Globus pallidus (tissue), 1 donor: ENCODE measurements around the gene MICU2.

Experiments used
- DNase-seq: peaks from one replicate; pipeline ENCODE4 v3.0.0-alpha.2; 2015; ENCODE audit warnings: low spot score

Gene MICU2

DNA sequence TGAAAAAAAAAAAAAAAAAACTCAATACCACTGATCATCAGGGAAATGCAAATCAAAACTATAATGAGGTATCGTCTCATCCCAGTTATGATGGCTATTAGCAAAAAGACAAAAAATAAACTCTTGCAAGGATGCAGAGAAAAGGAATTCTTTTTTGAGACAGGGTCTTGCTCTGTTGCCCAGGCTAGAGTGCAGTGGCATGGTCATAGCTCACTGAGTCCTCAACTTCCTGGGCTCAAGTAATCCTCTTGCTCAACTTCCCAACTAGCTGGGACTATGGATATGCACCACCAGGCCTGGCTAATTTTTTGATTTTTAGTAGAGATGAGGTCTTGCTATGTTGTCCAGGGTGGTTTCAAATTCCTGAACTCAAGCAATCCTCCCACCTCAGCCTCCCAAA, 59.5 kb downstream of the MICU2 start:
- DNase-seq: no peak

DNA sequence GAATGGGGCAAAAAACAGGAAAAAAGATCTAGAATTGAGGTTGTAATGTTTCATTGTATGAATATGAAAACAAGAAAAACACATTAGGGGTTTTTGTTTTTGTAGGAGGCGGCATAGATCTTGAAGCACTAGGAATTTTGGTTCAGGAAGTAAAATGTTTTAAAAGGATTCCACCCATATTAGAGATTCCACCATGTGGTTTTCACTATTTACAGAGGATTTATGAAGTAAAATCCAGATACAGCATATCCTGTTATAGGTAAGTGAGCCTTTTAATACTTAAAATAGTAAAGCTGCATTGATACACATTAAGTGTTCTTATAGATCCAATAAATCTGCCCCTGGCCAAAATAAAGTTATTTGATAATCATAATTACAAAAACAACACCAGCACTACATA, 61.4 kb downstream of the MICU2 start:
- no peak for DNase-seq

DNA sequence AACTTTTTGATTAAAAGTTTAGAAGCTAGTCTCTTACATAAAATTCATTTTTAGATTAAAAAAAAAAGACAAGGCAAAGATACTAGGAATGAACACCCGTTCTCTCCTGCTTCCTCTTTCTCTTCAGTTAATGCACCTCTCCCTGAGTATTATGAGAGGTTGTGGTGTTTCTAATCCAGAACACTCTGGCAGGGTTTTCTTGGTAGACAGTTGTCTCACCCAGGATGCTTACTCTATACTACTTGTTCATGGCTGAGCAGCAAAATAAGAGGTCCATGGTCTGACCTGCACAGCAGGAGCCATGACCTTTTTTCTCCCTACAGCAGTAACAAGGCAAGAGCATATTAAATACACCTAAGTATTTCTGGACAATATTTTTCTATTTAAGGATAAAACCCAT, 62.0 kb downstream of the MICU2 start:
- no peak for DNase-seq

DNA sequence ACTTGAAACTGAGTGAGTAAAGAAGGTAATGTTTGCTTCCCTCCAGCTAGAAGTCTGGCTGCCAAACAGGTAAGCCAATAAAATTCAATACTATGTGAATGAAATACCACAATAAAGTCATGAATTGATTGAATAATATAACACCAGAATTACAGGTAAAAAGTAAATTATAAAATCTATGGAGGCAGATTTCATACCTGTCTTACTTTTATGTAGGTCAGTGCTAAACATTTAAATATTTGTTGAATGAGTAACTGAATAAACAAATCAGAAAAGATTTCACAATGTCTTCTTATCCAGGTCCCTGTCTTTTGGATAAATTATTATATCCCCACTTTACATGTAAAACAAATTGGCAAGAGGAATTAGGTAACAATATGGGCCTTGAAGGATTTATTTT, 62.7 kb downstream of the MICU2 start:
- no peak for DNase-seq

DNA sequence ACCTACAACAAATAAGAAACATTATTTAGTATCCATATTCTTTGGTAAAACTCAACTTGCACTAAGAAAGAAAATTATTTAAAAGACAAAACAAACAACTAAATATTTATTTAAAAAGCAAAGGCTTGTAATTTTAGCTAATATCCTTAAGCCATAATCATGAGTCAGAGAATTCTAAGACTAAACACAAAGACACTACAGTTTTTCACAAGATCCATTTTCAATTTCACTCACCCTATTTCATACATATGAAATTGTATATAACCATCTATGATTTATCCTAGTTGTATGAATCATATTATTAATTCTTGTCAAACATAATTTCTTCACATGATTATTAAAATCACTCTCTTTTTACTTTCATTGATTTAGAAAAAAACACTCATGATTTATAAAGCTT, 64.3 kb downstream of the MICU2 start:
- DNase-seq: no peak

DNA sequence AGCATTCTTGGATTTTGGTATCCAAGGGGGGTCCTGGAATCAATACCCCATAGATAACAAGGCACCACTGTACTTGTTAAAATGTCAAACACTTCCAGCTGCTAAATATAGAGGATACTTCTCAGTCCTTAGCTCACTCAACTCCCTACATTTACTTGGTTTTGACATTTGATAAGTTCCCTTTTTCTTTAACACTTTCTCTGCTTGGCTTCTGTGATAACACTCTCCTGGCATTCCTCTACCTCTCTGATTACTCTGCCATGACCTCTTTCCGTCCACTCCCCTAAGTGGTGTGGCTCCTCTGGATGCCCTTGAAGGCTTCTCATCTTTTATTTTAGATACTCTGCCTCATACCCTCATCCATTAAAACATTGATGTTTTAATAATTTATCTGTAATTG, 65.2 kb downstream of the MICU2 start:
- DNase-seq: no peak

DNA sequence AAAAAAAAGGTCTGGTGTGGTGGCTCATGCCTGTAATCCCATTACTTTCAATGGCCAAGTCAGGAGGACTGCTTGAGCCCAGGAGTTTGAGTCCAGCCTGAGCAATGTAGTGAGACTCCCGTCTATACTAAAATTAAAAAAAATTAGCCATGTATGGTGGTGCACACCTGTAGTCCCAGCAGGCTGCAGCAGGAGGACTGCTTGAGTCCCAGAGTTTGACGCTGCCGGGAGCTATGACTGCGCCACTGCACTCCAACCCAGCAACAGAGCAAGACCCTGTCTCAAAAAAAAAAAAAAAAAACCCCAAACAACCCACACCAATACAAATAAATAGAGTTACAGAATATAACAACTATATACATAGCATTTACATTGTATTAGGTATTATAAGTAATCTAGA, 65.7 kb downstream of the MICU2 start:
- no peak for DNase-seq

DNA sequence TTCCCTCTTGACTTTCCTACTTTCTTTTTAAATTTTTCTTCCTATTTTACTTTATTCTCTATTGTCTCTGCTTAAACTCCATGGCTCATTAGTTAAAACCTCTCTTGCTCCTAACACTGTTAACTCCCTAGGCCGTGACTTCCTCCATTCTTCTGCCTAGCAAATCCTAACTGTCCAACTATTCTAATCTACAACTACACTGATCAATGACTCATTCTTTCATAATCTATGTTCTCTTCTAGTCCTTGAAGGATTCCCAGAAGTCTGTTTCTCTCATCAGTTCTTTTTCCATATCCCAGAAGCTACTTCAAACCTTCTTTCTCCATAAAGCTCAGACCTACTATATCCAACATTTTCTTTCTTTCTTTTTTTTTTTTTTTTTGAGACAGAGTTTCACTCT, 66.9 kb downstream of the MICU2 start:
- no peak for DNase-seq

DNA sequence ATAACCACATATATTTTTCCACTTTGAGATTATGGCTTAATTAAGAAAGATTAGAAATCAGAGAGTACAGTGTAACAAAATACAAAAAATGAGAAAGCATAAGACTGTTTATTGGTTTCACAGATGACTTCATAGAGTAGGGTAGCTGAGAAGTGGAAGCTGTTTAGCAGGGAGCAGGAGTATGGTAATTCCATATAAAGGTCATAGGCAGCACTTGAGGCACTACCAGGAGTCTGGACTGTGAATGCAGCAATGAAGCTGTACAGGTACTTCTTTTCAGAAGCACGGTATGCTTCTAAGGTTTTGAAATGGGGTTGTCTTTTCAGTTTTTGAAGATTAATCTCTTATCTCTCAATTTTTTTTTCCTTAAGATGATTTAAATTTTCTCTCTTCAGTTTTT, 69.2 kb downstream of the MICU2 start:
- DNase-seq: no peak

DNA sequence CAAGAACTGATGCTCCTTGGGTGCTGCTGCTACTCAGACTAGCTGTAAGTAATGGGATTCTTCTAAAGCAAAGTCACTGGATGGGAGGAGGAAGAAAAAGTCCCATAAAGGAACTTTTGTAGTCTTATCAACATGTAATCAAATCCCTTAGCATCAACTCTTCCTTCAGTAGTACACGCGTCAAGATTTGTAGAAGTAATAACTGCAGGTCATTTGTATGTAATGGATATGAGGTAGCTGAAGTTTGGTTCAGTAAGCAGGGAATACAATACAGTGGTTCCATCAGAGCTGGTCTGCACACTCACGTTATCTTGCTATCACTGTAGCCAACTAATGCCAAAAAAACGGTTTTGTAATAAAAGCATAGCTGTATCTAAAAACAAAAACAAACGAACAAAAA, 72.5 kb downstream of the MICU2 start:
- DNase-seq: no peak

DNA sequence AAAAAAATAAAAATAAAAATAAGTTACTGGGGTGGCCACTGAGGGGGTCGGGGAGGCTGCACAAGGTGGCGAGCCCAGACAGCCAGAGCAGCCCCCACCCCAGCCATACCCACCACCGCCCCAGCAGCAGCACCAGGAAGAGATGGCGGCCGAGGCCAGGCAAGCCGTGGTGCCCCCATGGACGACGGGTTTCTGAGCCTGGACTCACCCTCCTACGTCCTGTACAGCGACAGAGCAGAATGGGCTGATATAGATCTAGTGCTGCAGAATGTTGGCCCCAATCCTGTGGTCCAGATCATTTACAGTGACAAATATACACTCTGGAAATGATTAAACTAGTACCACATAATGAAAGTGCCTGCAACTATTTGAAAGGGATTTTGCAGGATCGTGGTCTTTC, 73.3 kb downstream of the MICU2 start:
- no peak for DNase-seq

DNA sequence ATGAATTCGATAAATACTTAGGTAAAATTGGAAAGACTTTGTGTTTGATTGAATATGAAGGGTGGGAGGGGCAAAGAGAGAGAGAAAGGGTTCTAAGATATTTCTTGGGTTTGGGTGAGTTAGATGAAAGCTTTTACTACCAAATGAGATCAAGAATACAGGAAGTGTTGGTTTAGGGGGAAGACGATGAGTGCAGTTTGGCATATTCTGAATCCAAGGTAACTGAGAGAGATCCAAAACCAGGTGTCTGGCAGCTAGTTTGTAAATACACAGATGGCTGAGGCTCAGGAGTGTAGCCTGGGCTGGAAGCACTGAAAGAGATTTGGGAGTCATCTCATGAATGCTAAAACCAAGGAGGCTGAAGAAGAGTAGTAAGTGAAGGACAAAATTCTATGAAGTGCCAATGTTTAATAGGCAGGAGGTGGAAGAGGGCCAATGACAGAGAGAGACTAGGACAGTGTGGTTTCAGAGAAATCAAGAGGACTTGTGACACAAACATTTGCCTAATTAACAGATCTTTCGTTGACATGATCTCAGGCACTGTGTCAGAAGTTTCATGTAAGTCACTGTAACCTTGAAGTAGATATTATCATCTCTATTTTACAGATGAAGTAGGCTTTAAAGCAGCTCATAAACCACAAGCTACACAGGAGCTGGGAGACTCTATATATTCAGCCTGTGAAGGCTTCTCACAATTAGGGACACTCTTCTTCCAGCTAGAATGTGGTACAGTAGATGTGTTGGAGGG, 74.7 kb downstream of the MICU2 start:
- no peak for DNase-seq

DNA sequence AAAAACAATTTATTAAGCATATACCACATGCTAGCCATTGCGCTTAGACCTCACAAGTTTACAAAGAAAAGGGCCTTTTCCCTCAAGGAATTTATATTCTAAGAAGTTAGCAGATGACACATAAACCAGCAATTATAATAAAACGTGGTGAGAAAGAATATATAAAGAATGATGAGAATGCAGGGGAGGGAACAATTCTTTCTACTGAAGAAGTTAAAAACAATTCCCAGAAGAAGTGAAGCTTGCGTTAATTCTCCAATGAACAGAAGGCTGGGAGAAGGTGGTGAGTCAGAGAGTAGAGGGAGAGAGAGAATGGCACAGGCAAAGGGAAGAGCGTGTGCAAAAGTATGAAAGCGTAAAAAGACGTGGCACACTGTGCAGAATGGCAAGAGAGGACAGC, 75.4 kb downstream of the MICU2 start:
- no peak for DNase-seq

DNA sequence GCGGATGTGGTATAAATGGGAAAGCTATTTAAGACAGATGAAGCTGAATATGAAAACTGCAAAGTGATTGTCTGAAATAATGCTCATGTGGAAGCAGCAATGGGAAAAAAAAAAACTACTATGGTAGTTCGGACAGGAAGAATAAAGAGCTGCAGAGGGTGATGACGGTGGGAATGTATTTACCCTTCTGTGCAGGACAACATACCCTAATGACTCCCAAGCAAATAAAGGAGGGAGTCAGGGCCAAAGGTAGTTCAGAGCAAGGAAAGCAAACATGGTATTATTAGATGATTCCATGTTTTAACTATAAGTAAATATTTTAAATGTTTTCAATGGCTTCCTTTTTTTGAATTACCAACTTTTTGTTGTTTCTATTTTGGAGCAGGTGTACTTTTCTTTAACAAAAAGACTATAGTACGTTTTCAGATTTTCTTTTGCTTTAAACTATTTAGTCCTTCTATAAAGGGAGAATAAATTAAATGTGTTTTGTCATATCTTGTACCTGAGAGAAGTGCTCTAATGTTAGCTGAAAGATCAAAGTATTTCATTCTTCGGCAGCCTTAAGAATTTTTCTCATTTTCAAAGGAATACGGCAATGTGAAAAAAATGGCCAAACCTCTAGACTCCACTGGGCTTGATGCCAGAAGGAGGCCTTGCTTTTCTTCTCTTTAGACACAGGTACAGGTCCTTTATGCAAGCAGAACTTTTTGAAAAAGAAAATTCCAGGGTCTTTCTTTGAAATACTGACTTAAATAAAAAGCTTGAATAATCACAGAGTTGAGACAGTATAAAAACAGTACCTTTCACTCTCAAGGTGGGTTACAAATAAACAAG, 77.0 kb downstream of the MICU2 start:
- DNase-seq: no peak

DNA sequence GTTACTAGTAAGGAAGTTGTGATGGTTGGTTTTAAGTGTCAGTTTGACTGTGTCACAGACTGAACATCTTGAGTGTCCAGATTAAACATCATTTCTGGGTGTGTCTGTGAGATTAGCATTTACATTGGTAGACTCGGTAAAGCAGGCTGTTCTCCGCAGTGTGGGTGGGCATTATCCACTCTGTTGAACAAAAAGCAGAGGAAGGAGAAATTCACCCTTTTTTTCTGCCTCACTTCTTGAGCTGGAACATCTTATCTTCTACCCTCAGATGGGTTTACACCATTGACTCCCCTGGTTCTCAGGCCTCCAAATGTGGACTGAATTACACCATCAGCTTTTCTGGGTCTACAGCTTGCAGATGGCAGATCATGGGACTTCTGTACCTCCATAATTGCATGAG, 81.1 kb downstream of the MICU2 start:
- DNase-seq: no peak

DNA sequence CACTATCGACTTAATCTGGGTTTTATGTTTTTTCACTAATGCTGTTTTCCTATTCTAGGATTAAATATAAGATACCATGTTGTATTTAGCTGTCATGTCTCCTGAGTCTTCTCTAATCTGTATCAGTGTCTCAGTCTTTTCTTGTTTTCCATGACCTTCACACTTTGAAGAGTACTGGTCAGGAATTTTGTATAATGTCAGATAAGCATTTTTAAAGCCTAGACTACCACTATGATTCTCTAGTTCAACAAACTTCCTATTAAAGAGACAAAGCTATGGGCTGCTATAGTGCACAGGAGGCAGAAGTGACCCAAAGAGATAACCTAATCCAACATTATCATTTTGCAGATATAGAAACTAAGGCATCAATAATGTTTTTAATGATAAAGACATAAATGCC, 81.8 kb downstream of the MICU2 start:
- DNase-seq: no peak

DNA sequence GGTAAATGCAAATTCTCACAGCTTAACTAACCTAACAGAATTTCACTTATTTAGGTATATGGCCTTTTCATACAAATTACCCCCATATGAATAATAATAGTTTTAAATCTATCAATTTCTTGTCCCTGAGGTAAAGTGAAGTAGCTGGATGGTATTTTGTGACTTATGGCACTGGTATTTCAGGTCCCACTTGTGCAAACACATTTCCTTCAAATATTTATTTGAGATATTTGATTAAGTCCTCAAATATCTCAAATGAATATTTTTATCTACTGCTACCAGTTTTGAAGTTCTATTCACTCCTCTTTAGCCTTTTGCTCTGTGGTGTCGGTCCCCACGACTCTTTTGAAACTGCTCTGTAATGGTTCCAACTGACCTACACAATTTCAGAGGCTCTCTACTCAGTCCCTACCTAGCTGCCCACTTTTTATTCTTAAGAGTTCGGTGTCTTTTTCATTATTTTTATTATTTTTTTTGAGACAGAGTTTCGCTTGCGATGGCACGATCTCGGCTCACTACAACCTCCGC, 85.3 kb downstream of the MICU2 start:
- no peak for DNase-seq

DNA sequence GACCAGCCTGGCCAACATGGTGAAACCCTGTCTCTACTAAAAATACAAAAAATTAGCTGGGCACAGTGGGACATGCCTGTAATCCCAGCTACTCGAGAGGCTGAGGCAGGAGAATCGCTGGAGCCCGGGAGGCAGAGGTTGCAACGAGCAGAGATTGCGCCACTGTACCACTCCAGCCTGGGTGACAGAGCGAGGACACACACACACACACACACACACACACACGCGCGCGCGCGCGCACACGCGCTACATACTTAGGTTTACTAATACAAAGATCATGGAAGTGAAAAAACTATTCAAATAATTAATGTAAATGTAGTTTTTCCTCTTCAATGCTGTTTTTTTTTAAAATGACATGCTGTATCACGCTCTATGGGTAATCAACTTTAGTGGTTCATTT, 86.4 kb downstream of the MICU2 start:
- DNase-seq: no peak

DNA sequence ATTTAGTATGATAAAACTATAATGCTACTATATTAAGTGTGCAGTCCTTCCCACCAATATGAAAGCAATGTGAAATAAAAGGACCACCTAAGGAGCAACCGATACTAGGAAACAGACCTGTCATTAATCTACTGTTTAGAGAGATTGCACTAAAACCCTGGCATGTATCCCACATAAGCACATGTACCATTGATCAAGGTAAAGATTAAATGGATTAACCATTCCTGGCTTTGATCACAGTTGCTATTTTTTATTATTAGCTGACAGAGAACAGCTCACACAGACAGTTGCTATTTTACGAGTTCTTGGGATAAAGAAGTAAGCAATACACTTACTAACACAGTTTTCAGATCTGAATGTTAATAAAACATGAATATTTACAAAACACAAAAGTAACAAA, 87.2 kb downstream of the MICU2 start:
- DNase-seq: no peak

DNA sequence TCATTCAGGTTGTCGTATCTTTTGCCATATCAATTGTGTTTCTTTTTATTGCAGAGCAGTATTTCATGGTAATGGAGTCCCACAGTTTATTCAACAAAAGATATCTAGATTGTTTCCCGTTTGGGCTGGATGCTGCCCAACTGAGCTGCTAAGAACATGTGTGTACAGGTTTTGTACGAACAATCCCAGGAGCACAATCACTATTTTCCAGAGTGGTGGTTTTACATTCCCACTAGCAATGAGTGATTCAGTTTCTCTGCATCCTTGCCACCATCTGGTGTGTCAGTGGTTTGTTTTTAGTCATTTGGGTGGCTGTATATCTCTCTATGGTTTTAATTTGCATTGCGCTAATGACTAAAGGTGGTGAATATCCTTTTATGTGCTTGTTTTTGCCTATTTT, 92.1 kb downstream of the MICU2 start:
- no peak for DNase-seq

DNA sequence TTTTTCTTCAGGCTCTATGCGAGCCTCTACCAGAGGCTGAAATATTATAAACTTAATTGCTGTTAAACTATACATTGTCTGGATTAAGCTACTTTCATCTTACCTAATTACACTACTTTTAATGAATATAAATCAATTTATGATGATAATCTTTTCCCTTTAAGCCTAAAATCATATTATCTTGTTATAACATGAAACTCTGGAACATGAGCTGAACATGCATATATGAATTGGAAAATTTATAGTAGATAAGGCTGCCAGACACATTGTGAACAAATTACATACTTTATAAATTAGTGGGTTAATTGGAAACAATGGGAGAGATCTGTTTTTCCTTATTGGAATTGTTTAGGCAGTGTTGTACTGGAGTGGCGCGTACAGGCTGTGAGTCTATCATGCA, 99.6 kb downstream of the MICU2 start:
- no peak for DNase-seq

DNA sequence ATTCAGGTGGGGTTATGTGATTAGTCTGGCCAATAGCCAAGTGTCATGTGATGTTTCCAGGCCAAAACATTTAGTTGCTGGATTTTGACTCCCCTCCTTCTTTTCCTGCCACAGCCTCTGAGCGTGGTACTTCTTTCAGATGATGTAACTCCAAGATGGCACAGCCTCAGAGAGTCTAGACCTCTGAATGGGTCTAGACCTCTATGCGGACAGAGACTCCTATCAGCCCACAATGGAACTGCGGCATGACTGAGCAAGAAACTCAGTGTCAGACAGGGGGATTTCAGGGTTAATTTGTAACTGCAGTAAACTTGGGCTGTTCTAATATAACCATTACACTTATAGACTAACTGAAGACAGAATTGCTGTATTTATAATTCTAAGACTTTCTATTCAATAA, 102.3 kb downstream of the MICU2 start:
- no peak for DNase-seq

DNA sequence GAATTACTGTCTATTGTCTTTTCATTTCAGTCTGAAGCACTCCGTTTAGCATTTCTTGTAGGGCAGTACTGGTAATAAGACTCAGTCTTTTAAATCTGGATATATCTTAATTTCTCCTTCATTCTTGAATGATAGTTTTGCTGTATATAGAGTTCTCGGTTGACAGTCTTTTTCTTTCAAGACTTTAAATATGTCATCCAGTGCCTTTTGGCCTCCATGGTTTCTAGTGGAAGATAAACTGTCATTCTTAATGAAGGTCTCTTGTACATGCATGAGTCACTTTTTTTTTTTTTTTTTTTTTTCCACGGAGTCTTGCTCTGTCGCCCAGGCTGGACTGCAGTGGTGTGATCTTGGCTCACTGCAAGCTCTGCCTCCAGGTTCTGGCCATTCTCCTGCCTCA, 117.6 kb downstream of the MICU2 start:
- no peak for DNase-seq

DNA sequence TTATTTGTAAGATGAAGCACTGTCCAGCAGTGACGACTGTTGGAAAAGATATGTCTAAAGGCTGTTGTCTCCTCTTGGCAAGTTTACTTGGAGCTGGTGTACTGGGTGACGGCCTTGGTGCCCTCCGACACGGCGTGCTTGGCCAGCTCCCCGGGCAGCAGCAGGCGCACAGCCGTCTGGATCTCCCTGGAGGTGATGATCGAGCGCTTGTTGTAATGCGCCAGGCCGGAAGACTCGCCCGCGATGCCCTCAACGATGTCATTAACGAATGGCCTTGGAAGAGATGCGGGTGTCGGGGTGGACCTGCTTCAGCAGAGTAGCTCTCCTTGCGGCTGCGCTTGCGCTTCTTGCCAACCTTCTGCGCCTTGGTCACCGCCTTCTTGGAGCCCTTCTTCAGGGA, 120.2 kb downstream of the MICU2 start:
- no peak for DNase-seq
